A549 (cell line): ENCODE data around the gene STX8. TPM values are rescaled to one million over a fixed set of nuclear protein-coding genes. Genes with fewer than 3 reads are reported as not detected.

Experiments used
- ATAC-seq, 2 experiments: fragments of 200-7000 bp in 1 of 2; fragments of >200 bp in 1 of 2; cut with Nextera tagmentation in 1 of 2; cut with Tn5 transposase in 1 of 2; 3 replicates each; pipeline versions ENCODE4 v1.8.0 to v1.9.1; 2018 to 2020; ENCODE audit warnings: mild to moderate bottlenecking in 1 of 2, moderate library complexity in 1 of 2
- CTCF ChIA-PET: fragments of 300-600 bp; sonication (Branson Sonifier 250); formaldehyde crosslinking; extraction: SDS; loops from one replicate; lab custom pipeline; 2021; ENCODE audit warnings: antibody characterized with exemption, inconsistent platforms; lab: Yijun Ruan, JAX
- POLR2A ChIA-PET: fragments of 350-600 bp; formaldehyde crosslinking; extraction: SDS; loops from one replicate; lab custom pipeline; 2021; ENCODE audit warnings: antibody characterized with exemption, inconsistent platforms; lab: Yijun Ruan, JAX
- DNase-seq, 2 experiments: peaks; one replicate each; pipeline versions ENCODE4 v3.0.0 to v3.0.0-alpha.2; 2011 to 2016; ENCODE audit warnings: low read depth in 1 of 2, low spot score in 1 of 2
- FAIRE-seq: peaks from 2 replicates; lab custom pipeline; 2011; peaks lifted over from hg19 to GRCh38; lab: Jason Lieb, UNC
- H3K27ac ChIP-seq, 2 experiments: fragments of >200 bp; sonication (Bioruptor Twin); formaldehyde crosslinking; 3 replicates each; pipeline ENCODE4 v1.5.1; 2016 to 2017
- H3K4me1 ChIP-seq: fragments of >200 bp; sonication (Bioruptor Twin); formaldehyde crosslinking; 3 replicates; pipeline ENCODE4 v1.6.1; 2016
- H3K4me2 ChIP-seq: fragments of >200 bp; sonication (Bioruptor Twin); formaldehyde crosslinking; 3 replicates; pipeline ENCODE4 v1.6.1; 2016
- H3K4me3 ChIP-seq: fragments of >200 bp; sonication (Bioruptor Twin); formaldehyde crosslinking; 3 replicates; pipeline ENCODE4 v1.5.1; 2016
- H3K9me3 ChIP-seq: fragments of >200 bp; sonication (Bioruptor Twin); formaldehyde crosslinking; 3 replicates; pipeline ENCODE4 v1.6.1; 2016
- CBX8 ChIP-seq: fragments of 200-600 bp; sonication (generic); IDR thresholded peaks from 2 replicates; pipeline ENCODE4 v1.6.1; 2016
- EHF ChIP-seq: fragments of 250-450 bp; sonication (Bioruptor Pico); IDR thresholded peaks from 2 replicates; pipeline ENCODE4 v1.5.0; 2020; ENCODE audit warnings: mild to moderate bottlenecking
- EHMT2 ChIP-seq: fragments of 200-600 bp; sonication (generic); IDR thresholded peaks from 2 replicates; pipeline ENCODE4 v1.6.1; 2016; ENCODE audit warnings: antibody characterized with exemption, low read depth, mild to moderate bottlenecking, moderate library complexity
- ESRRA ChIP-seq: fragments of 150-350 bp; IDR thresholded peaks from 2 replicates; pipeline ENCODE4 v1.6.1; 2014; ENCODE audit warnings: mild to moderate bottlenecking, low read length, borderline replicate concordance
- FOSB ChIP-seq: fragments of 250-450 bp; sonication (Bioruptor Pico); IDR thresholded peaks from 2 replicates; pipeline ENCODE4 v1.5.0; 2020; ENCODE audit warnings: mild to moderate bottlenecking, moderate library complexity
- FOXS1 ChIP-seq: fragments of 250-450 bp; sonication (Bioruptor Pico); IDR thresholded peaks from 2 replicates; pipeline ENCODE4 v1.5.0; 2020; ENCODE audit warnings: mild to moderate bottlenecking, moderate library complexity
- HDAC2 ChIP-seq: fragments of 200-600 bp; sonication (generic); IDR thresholded peaks from 2 replicates; pipeline ENCODE4 v1.6.1; 2016
- HEYL ChIP-seq: fragments of 250-450 bp; sonication (Bioruptor Pico); IDR thresholded peaks from 2 replicates; pipeline ENCODE4 v1.8.0; 2021; ENCODE audit warnings: mild to moderate bottlenecking, moderate library complexity
- HMGXB4 ChIP-seq: fragments of 250-450 bp; sonication (Bioruptor Pico); IDR thresholded peaks from 2 replicates; pipeline ENCODE4 v1.5.0; 2021; ENCODE audit warnings: mild to moderate bottlenecking, moderate library complexity, borderline replicate concordance
- KDM1A ChIP-seq: fragments of 200-600 bp; sonication (generic); IDR thresholded peaks from 2 replicates; pipeline ENCODE4 v1.6.1; 2016; ENCODE audit warnings: low read depth, mild to moderate bottlenecking
- MAFK ChIP-seq: fragments of 450-650 bp; IDR thresholded peaks from 2 replicates; pipeline ENCODE4 v1.6.1; 2014; ENCODE audit not compliant: partially characterized antibody
- MAZ ChIP-seq: fragments of 150-350 bp; IDR thresholded peaks from 2 replicates; pipeline ENCODE4 v1.6.1; 2014; ENCODE audit warnings: antibody characterized with exemption, low read depth, low read length, borderline replicate concordance
- NPAS2 ChIP-seq: fragments of 250-450 bp; sonication (Bioruptor Pico); IDR thresholded peaks from 2 replicates; pipeline ENCODE4 v1.8.0; 2022; ENCODE audit warnings: mild to moderate bottlenecking, moderate library complexity, borderline replicate concordance
- PHF8 ChIP-seq: fragments of 200-600 bp; sonication (generic); IDR thresholded peaks from 2 replicates; pipeline ENCODE4 v1.6.1; 2016; ENCODE audit warnings: low read depth, mild to moderate bottlenecking, antibody characterized with exemption, moderate library complexity, borderline replicate concordance
- RAD21 ChIP-seq, 2 experiments: fragments of >200 bp in 1 of 2; sonication (Bioruptor Twin) in 1 of 2; formaldehyde crosslinking in 1 of 2; IDR thresholded peaks in 1 of 2; conservative IDR thresholded peaks in 1 of 2; 2 replicates in 1 of 2; 3 replicates in 1 of 2; pipeline ENCODE4 v1.6.1; 2012 to 2018; ENCODE audit warnings: inconsistent platforms in 1 of 2
- RARB ChIP-seq: fragments of 250-450 bp; sonication (Bioruptor Pico); IDR thresholded peaks from 2 replicates; pipeline ENCODE4 v1.8.0; 2021; ENCODE audit warnings: mild to moderate bottlenecking, moderate library complexity
- RCOR1 ChIP-seq: fragments of 150-350 bp; IDR thresholded peaks from 2 replicates; pipeline ENCODE4 v1.6.1; 2014; ENCODE audit warnings: antibody characterized with exemption, low read length, low read depth
- SREBF2 ChIP-seq: fragments of 450-650 bp; IDR thresholded peaks from 2 replicates; pipeline ENCODE4 v1.6.1; 2014; ENCODE audit warnings: mild to moderate bottlenecking, moderate library complexity
- TFCP2L1 ChIP-seq: fragments of 250-450 bp; sonication (Bioruptor Pico); IDR thresholded peaks from 2 replicates; pipeline ENCODE4 v1.5.0; 2021; ENCODE audit warnings: mild to moderate bottlenecking
- ZC3H11A ChIP-seq: fragments of 450-650 bp; IDR thresholded peaks from 2 replicates; pipeline ENCODE4 v1.6.1; 2014; ENCODE audit warnings: antibody characterized with exemption, mild to moderate bottlenecking
- ZFP36 ChIP-seq: fragments of 450-650 bp; IDR thresholded peaks from 2 replicates; pipeline ENCODE4 v1.6.1; 2014; ENCODE audit warnings: borderline replicate concordance; ENCODE audit not compliant: partially characterized antibody
- ZNF302 ChIP-seq: fragments of 250-450 bp; sonication (Bioruptor Pico); IDR thresholded peaks from 2 replicates; pipeline ENCODE4 v1.9.0; 2021; ENCODE audit warnings: inconsistent platforms, mild to moderate bottlenecking, moderate library complexity
- WGBS: methylation state at CpG from one replicate; pipeline ENCODE4 v1.1.6; 2017; ENCODE audit errors: missing lambda C conversion rate; 5-methylcytosine and 5-hydroxymethylcytosine counted together
- polyA plus RNA-seq, 4 experiments: library from polyadenylated mRNA; depleted of rRNA in 3 of 4; stranded (reverse); fragments of >200 nt; fragmentation: RNase III in 1 of 4; extraction: RNeasy Plus Mini Kit Qiagen cat#74134 plus additional on column Dnase treatment in 1 of 4; gene quantifications; 2 replicates in 3 of 4; 3 replicates in 1 of 4; pipeline ENCODE4 v1.2.3, GENCODE V29; 2011 to 2017
- TF ChIP-seq, protein P1 (sequence below): fragments of 450-650 bp; IDR thresholded peaks from 2 replicates; pipeline ENCODE4 v1.6.1; 2014; ENCODE audit warnings: antibody characterized with exemption
- TF ChIP-seq, protein P2 (sequence below): fragments of 200-600 bp; sonication (generic); IDR thresholded peaks from 2 replicates; pipeline ENCODE4 v1.6.1; 2016; ENCODE audit warnings: antibody characterized with exemption, mild to moderate bottlenecking, moderate library complexity
- TF ChIP-seq, protein P3 (sequence below): IDR thresholded peaks from 2 replicates; pipeline ENCODE4 v1.6.1; 2012

STX8 gene
- polyA plus RNA-seq, 2 of the 4 experiments (the other 2 are of a cell fraction): 93.6 to 168 TPM

GRCh38 chr17:9465210-9465921 lies 110.3 kb downstream of the STX8 start:
- WGBS: 92% methylated on average over 16 of the region's 16 CpGs
- no peak overlapping the region for H3K4me3 ChIP-seq
- CTCF ChIA-PET: interaction anchor here (0.7 to 1.0 kb wide), 2 partner anchors 12 to 468 kb away, joined by 3 to 4 read pairs; no protein-coding TSS in a partner anchor

DNA sequence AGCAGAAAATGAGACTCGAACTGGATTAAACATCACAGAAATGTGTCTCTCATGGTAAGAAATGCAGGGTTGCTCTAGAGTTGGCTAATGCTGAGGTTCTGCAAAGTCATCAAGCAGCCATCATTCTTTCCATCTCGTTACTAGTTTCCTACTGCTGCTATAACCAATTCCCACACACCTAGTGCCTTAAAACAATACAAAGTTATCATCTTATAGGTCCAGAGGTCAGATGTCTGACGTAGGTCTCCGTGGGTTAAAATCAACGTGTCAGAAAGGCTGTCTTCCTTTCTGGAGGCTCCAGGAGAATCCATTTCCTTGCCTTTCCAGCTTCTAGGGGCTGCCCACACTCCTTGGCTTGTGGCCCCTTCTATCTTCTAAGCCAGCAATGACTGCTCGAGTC lies 118.6 kb downstream of the STX8 start:
- ChIA-PET CTCF (no interaction called here), POLR2A (no interaction called here)
- WGBS: 68% methylated on average over 6 of the region's 6 CpGs
- ATAC-seq (no peak), FAIRE-seq (no peak), DNase-seq (no peak)
- no peak overlapping the region for H3K4me2 ChIP-seq
- no peaks in the 10 kb centered on the region for H3K9me3 ChIP-seq
- peaks cover 6% of the 10 kb centered on the region for H3K4me1 ChIP-seq
- H3K4me3 ChIP-seq: no peak overlapping the region
- H3K27ac ChIP-seq: no peak overlapping the region
- TF ChIP-seq ZC3H11A (no peak), FOSB (no peak), SREBF2 (no peak), MAFK (no peak), HDAC2 (no peak), RAD21 (conservative IDR thresholded peaks at IDR 0.05 in 1 of 2, IDR thresholded peaks at IDR 0.05 in 1 of 2) (no peak)

More at GRCh38 chr17:9465210-9465921, 110.3 kb downstream of the STX8 start:
- FAIRE-seq (no peak), ATAC-seq (no peak), DNase-seq (no peak)
- no peaks in the 10 kb centered on the region for H3K4me1 ChIP-seq
- POLR2A ChIA-PET: no interaction called here
- H3K27ac ChIP-seq: no peak overlapping the region
- TF ChIP-seq, protein P1, sequence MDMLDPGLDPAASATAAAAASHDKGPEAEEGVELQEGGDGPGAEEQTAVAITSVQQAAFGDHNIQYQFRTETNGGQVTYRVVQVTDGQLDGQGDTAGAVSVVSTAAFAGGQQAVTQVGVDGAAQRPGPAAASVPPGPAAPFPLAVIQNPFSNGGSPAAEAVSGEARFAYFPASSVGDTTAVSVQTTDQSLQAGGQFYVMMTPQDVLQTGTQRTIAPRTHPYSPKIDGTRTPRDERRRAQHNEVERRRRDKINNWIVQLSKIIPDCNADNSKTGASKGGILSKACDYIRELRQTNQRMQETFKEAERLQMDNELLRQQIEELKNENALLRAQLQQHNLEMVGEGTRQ: no peak
- TF ChIP-seq CBX8 (no peak), RAD21 (conservative IDR thresholded peaks at IDR 0.05 in 1 of 2, IDR thresholded peaks at IDR 0.05 in 1 of 2) (no peak), EHMT2 (no peak), ZC3H11A (no peak), RARB (CRISPR knock-in tag) (no peak), ZFP36 (no peak), FOXS1 (no peak), TFCP2L1 (no peak), KDM1A (no peak), NPAS2 (CRISPR knock-in tag) (no peak)
- TF ChIP-seq, protein P2, sequence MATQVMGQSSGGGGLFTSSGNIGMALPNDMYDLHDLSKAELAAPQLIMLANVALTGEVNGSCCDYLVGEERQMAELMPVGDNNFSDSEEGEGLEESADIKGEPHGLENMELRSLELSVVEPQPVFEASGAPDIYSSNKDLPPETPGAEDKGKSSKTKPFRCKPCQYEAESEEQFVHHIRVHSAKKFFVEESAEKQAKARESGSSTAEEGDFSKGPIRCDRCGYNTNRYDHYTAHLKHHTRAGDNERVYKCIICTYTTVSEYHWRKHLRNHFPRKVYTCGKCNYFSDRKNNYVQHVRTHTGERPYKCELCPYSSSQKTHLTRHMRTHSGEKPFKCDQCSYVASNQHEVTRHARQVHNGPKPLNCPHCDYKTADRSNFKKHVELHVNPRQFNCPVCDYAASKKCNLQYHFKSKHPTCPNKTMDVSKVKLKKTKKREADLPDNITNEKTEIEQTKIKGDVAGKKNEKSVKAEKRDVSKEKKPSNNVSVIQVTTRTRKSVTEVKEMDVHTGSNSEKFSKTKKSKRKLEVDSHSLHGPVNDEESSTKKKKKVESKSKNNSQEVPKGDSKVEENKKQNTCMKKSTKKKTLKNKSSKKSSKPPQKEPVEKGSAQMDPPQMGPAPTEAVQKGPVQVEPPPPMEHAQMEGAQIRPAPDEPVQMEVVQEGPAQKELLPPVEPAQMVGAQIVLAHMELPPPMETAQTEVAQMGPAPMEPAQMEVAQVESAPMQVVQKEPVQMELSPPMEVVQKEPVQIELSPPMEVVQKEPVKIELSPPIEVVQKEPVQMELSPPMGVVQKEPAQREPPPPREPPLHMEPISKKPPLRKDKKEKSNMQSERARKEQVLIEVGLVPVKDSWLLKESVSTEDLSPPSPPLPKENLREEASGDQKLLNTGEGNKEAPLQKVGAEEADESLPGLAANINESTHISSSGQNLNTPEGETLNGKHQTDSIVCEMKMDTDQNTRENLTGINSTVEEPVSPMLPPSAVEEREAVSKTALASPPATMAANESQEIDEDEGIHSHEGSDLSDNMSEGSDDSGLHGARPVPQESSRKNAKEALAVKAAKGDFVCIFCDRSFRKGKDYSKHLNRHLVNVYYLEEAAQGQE: no peak
- no peaks in the 10 kb centered on the region for H3K9me3 ChIP-seq
- H3K4me2 ChIP-seq: no peak overlapping the region

DNA sequence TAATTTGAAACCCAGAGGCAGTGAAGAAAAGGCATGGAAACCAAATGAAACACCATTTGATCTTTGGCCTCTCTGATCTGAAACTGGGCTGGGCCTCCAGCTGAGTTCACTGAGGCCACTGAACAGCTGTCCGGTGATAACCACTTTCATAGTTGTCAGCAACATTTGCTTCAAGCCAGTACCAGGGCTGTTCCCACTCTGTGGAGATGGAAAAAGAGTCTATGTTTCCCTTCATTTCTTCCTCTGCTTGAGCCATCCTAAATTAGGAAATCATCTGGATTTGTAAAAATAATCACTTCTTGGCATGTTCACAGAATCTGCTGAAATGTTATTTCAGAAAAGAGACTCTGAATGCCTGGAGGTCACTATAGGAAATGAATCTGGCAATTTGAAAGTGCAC lies 119.3 kb downstream of the STX8 start:
- H3K27ac ChIP-seq: no peak overlapping the region
- ChIA-PET CTCF (no interaction called here), POLR2A (no interaction called here)
- no peak for DNase-seq
- peaks cover 12% of the 10 kb centered on the region for H3K4me1 ChIP-seq
- H3K4me3 ChIP-seq: no peak overlapping the region
- H3K4me2 ChIP-seq: no peak overlapping the region
- no peaks in the 10 kb centered on the region for H3K9me3 ChIP-seq
- no peak for ATAC-seq
- WGBS: 89% methylated on average over 1 of the region's 1 CpG
- no peak for FAIRE-seq
- TF ChIP-seq HEYL (no peak), ZNF302 (no peak), RCOR1 (no peak), TFCP2L1 (no peak), PHF8 (no peak), EHF (CRISPR knock-in tag) (no peak), CBX8 (no peak), HDAC2 (no peak), ZC3H11A (no peak), MAZ (no peak), ESRRA (no peak), HMGXB4 (CRISPR knock-in tag) (no peak), FOSB (no peak)
- TF ChIP-seq, protein P3, sequence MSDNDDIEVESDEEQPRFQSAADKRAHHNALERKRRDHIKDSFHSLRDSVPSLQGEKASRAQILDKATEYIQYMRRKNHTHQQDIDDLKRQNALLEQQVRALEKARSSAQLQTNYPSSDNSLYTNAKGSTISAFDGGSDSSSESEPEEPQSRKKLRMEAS: no peak
